Panc1 (cell line): ENCODE results near the gene IL19. TPM values are rescaled to one million over a fixed set of nuclear protein-coding genes. Genes with fewer than 3 reads are reported as not detected.

ENCODE experiments used
- ATAC-seq: fragments of 200-7000 bp; cut with Tn5 transposase; 2 replicates; pipeline ENCODE4 v1.9.1; 2020; ENCODE audit warnings: mild to moderate bottlenecking, moderate library complexity
- BruUV-seq: library from RNA; stranded (reverse); fragments of 400-500 nt; replicated peaks from 2 replicates; lab custom pipeline; 2021; lab: Mats Ljungman, UMichigan
- CTCF ChIA-PET: fragments of 300-600 bp; sonication (Branson Sonifier 250); formaldehyde crosslinking; loops from one replicate; lab custom pipeline; 2022; ENCODE audit warnings: antibody characterized with exemption; lab: Charles Lee
- POLR2A ChIA-PET: fragments of 300-600 bp; sonication (Branson Sonifier 250); formaldehyde crosslinking; loops from one replicate; lab custom pipeline; 2022; ENCODE audit warnings: antibody characterized with exemption; lab: Charles Lee
- DNase-seq: peaks from one replicate; pipeline ENCODE4 v3.0.0-alpha.2; 2010; ENCODE audit warnings: low read depth, low spot score
- H3K27ac ChIP-seq: 2 replicates; pipeline ENCODE4 v1.5.1; 2011; ENCODE audit warnings: mild to moderate bottlenecking, low read length, inconsistent platforms
- H3K27me3 ChIP-seq: fragments of 200-500 bp; sonication (Bioruptor generic); 2 replicates; pipeline ENCODE4 v1.6.0; 2014; ENCODE audit warnings: low read length, inconsistent platforms; ENCODE audit not compliant: control insufficient read depth, insufficient read depth
- H3K36me3 ChIP-seq: fragments of 200-500 bp; sonication (Bioruptor generic); 2 replicates; pipeline ENCODE4 v1.5.1; 2014; ENCODE audit warnings: inconsistent platforms, mild to moderate bottlenecking, low read length, moderate library complexity; ENCODE audit not compliant: control insufficient read depth, insufficient read depth
- H3K4me1 ChIP-seq: 2 replicates; pipeline ENCODE4 v1.5.1; 2011; ENCODE audit warnings: inconsistent platforms, mild to moderate bottlenecking, low read length, moderate library complexity; ENCODE audit not compliant: control insufficient read depth, insufficient read depth
- H3K4me3 ChIP-seq, 2 experiments: 2 replicates each; pipeline ENCODE4 v1.5.1; 2011 to 2012; ENCODE audit warnings: low read depth in 2 of 2, low read length in 2 of 2, mild to moderate bottlenecking in 2 of 2, inconsistent platforms in 1 of 2, moderate library complexity in 1 of 2
- H3K9me3 ChIP-seq: fragments of 200-500 bp; sonication (Bioruptor generic); 2 replicates; pipeline ENCODE4 v1.5.1; 2014; ENCODE audit warnings: low read depth, mild to moderate bottlenecking, inconsistent platforms, low read length, moderate library complexity; ENCODE audit not compliant: control insufficient read depth, insufficient read depth
- POLR2AphosphoS5 ChIP-seq: IDR thresholded peaks from 2 replicates; pipeline ENCODE4 v1.6.1; 2012; ENCODE audit warnings: mild to moderate bottlenecking, low read depth, low read length, moderate library complexity
- SIN3A ChIP-seq: IDR thresholded peaks from 2 replicates; pipeline ENCODE4 v1.6.1; 2012; ENCODE audit warnings: low read depth, mild to moderate bottlenecking, low read length, moderate library complexity, borderline replicate concordance; ENCODE audit not compliant: insufficient read depth
- TCF7L2 ChIP-seq: IDR thresholded peaks from 2 replicates; pipeline ENCODE4 v1.6.1; 2011; ENCODE audit warnings: mild to moderate bottlenecking, low read depth, low read length, inconsistent platforms
- in situ Hi-C: cut with HindIII; loops from 2 replicates; pipeline ENCODE4 v1.10.0; 2016; ENCODE audit warnings: low sequenced_read_pairs, low pct_unique_long_range_greater_than_20kb
- intact Hi-C: fragments of 100-400 bp; cut with micrococcal nuclease; formaldehyde crosslinking; loops from one replicate; pipeline ENCODE4 v1.10.0; 2022; ENCODE audit not compliant: unreplicated experiment
- total RNA-seq: library from RNA; stranded (reverse); gene quantifications from one replicate; pipeline ENCODE4 v1.2.1, GENCODE V29; 2021; ENCODE audit not compliant: unreplicated experiment
- TF ChIP-seq, protein P1 (sequence below), 2 experiments: IDR thresholded peaks; 2 replicates each; pipeline ENCODE4 v1.6.1; 2011 to 2012; ENCODE audit warnings: low read depth in 2 of 2, control low read depth in 1 of 2, low read length in 1 of 2, mild to moderate bottlenecking in 1 of 2, moderate library complexity in 1 of 2; ENCODE audit not compliant: insufficient read depth in 1 of 2
- TF ChIP-seq, protein P2 (sequence below): fragments of 450-650 bp; IDR thresholded peaks from 2 replicates; pipeline ENCODE4 v1.5.1; 2017; ENCODE audit warnings: mild to moderate bottlenecking

Gene IL19
- total RNA-seq, 1 experiment from 2014 or later: not detected

DNA sequence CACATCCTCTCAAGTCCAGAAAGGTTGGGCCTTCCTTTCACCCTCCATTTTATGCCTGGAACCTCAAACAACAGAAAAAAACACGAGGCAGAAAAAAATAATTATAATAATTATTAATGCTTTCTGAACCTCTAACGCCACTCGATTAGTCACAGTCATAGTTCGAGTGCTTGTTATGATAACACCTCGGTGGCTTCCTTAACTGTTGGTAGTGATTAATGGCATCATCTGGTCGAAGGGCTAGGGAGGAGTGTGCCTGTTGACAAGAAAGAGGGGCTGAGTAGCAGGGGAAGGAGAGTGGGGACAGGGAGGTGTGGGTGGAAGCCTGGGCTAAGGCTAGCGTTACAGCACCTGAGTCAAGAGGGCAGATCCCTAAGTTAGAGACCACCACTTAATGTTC is 23.0 kb downstream of the IL19 start:
- intact Hi-C loops: no loop called here
- no TSS peak for BruUV-seq

GRCh38 chr1:206794294-206794908 is 23.8 kb downstream of the IL19 start:
- in situ Hi-C loops: no loop called here
- TF ChIP-seq SIN3A: no peak
- TF ChIP-seq, protein P1, sequence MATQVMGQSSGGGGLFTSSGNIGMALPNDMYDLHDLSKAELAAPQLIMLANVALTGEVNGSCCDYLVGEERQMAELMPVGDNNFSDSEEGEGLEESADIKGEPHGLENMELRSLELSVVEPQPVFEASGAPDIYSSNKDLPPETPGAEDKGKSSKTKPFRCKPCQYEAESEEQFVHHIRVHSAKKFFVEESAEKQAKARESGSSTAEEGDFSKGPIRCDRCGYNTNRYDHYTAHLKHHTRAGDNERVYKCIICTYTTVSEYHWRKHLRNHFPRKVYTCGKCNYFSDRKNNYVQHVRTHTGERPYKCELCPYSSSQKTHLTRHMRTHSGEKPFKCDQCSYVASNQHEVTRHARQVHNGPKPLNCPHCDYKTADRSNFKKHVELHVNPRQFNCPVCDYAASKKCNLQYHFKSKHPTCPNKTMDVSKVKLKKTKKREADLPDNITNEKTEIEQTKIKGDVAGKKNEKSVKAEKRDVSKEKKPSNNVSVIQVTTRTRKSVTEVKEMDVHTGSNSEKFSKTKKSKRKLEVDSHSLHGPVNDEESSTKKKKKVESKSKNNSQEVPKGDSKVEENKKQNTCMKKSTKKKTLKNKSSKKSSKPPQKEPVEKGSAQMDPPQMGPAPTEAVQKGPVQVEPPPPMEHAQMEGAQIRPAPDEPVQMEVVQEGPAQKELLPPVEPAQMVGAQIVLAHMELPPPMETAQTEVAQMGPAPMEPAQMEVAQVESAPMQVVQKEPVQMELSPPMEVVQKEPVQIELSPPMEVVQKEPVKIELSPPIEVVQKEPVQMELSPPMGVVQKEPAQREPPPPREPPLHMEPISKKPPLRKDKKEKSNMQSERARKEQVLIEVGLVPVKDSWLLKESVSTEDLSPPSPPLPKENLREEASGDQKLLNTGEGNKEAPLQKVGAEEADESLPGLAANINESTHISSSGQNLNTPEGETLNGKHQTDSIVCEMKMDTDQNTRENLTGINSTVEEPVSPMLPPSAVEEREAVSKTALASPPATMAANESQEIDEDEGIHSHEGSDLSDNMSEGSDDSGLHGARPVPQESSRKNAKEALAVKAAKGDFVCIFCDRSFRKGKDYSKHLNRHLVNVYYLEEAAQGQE (IDR thresholded peaks at IDR 0.05; ENCODE audit: insufficient read depth in 1 of 2, low read depth in 2 of 2, low read length in 1 of 2): no peak
- TF ChIP-seq TCF7L2: no peak
- TF ChIP-seq, protein P2, sequence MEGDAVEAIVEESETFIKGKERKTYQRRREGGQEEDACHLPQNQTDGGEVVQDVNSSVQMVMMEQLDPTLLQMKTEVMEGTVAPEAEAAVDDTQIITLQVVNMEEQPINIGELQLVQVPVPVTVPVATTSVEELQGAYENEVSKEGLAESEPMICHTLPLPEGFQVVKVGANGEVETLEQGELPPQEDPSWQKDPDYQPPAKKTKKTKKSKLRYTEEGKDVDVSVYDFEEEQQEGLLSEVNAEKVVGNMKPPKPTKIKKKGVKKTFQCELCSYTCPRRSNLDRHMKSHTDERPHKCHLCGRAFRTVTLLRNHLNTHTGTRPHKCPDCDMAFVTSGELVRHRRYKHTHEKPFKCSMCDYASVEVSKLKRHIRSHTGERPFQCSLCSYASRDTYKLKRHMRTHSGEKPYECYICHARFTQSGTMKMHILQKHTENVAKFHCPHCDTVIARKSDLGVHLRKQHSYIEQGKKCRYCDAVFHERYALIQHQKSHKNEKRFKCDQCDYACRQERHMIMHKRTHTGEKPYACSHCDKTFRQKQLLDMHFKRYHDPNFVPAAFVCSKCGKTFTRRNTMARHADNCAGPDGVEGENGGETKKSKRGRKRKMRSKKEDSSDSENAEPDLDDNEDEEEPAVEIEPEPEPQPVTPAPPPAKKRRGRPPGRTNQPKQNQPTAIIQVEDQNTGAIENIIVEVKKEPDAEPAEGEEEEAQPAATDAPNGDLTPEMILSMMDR: no peak
- no peak for TF ChIP-seq POLR2AphosphoS5
- CTCF ChIA-PET: no interaction called here
- POLR2A ChIA-PET: no interaction called here
- Histone ChIP-seq H3K9me3 (no peaks in the 10 kb centered on the region), H3K27me3 (no peaks in the 10 kb centered on the region; the same call in 1 of the 2 replicates), H3K36me3 (no peaks in the 10 kb centered on the region), H3K27ac (no peak overlapping the region), H3K4me3 (no peak overlapping the region), H3K4me1 (no peaks in the 10 kb centered on the region)
- DNase-seq: no peak
- no peak for ATAC-seq
- intact Hi-C loops: no loop called here
- BruUV-seq: no TSS peak

More for the DNA sequence above, 23.0 kb downstream of the IL19 start:
- ATAC-seq (no peak), DNase-seq (no peak)
- H3K4me3 ChIP-seq: no peak overlapping the region
- peaks cover 3% of the 10 kb centered on the region; the same call in 1 of the 2 replicates for H3K27me3 ChIP-seq
- in situ Hi-C loops: no loop called here
- H3K27ac ChIP-seq: no peak overlapping the region
- no peaks in the 10 kb centered on the region for H3K36me3 ChIP-seq
- no peak for TF ChIP-seq POLR2AphosphoS5
- TF ChIP-seq, protein P2: no peak
- TF ChIP-seq SIN3A: no peak
- TF ChIP-seq, protein P1 (IDR thresholded peaks at IDR 0.05; ENCODE audit: insufficient read depth in 1 of 2, low read depth in 2 of 2, low read length in 1 of 2): no peak
- TF ChIP-seq TCF7L2: no peak
- H3K4me1 ChIP-seq: no peaks in the 10 kb centered on the region
- CTCF ChIA-PET: no interaction called here
- no peaks in the 10 kb centered on the region for H3K9me3 ChIP-seq
- POLR2A ChIA-PET: no interaction called here
